HG03460 (cell line): ENCODE measurements around the gene SEMA3A.

ENCODE experiments used
- ATAC-seq: cut with Tn5 transposase; IDR thresholded peaks from one replicate; pipeline ENCODE4 v1.9.1; 2021; ENCODE audit not compliant: unreplicated experiment

The SEMA3A gene

GRCh38 chr7:84113286-84113685 is 81.3 kb downstream of the SEMA3A start:
- no peak for ATAC-seq

- ATAC-seq = no peak
These were observed 81.8 kb downstream of the SEMA3A start for GRCh38 chr7:84112771-84113170.

GRCh38 chr7:84111842-84112241 is 82.7 kb downstream of the SEMA3A start:
- ATAC-seq = no peak

- ATAC-seq = no peak
These were observed 84.2 kb downstream of the SEMA3A start for GRCh38 chr7:84110400-84110799.

- no peak for ATAC-seq
These were observed 85.8 kb downstream of the SEMA3A start for GRCh38 chr7:84108787-84109186.

- no peak for ATAC-seq
These were observed 86.5 kb downstream of the SEMA3A start for GRCh38 chr7:84108119-84108518.

- no peak for ATAC-seq
These were observed 87.3 kb downstream of the SEMA3A start for GRCh38 chr7:84107259-84107658.

GRCh38 chr7:84106291-84106690 is 88.3 kb downstream of the SEMA3A start:
- no peak for ATAC-seq

- ATAC-seq = no peak
These were observed 89.0 kb downstream of the SEMA3A start for GRCh38 chr7:84105586-84105985.

- ATAC-seq = no peak
These were observed 89.8 kb downstream of the SEMA3A start for GRCh38 chr7:84104826-84105225.

GRCh38 chr7:84102213-84102612 is 92.4 kb downstream of the SEMA3A start:
- ATAC-seq = no peak

- ATAC-seq = no peak
These were observed 93.7 kb downstream of the SEMA3A start for GRCh38 chr7:84100866-84101265.

GRCh38 chr7:84095971-84096370 is 98.6 kb downstream of the SEMA3A start:
- no peak for ATAC-seq

- no peak for ATAC-seq
These were observed 102.4 kb downstream of the SEMA3A start for GRCh38 chr7:84092207-84092606.

GRCh38 chr7:84091318-84091717 is 103.3 kb downstream of the SEMA3A start:
- no peak for ATAC-seq

GRCh38 chr7:84088802-84089201 is 105.8 kb downstream of the SEMA3A start:
- ATAC-seq = no peak

GRCh38 chr7:84085998-84086397 is 108.6 kb downstream of the SEMA3A start:
- no peak for ATAC-seq

- no peak for ATAC-seq
These were observed 109.4 kb downstream of the SEMA3A start for GRCh38 chr7:84085147-84085546.

- ATAC-seq = no peak
These were observed 110.7 kb downstream of the SEMA3A start for GRCh38 chr7:84083846-84084245.

GRCh38 chr7:84081973-84082522 is 112.5 kb downstream of the SEMA3A start:
- no peak for ATAC-seq

- ATAC-seq = no peak
These were observed 117.3 kb downstream of the SEMA3A start for GRCh38 chr7:84077336-84077735.

GRCh38 chr7:84076219-84076618 is 118.4 kb downstream of the SEMA3A start:
- no peak for ATAC-seq

- ATAC-seq = no peak
These were observed 121.3 kb downstream of the SEMA3A start for GRCh38 chr7:84073186-84073875.
